ENCODE results near the gene RASSF8.

DNA sequence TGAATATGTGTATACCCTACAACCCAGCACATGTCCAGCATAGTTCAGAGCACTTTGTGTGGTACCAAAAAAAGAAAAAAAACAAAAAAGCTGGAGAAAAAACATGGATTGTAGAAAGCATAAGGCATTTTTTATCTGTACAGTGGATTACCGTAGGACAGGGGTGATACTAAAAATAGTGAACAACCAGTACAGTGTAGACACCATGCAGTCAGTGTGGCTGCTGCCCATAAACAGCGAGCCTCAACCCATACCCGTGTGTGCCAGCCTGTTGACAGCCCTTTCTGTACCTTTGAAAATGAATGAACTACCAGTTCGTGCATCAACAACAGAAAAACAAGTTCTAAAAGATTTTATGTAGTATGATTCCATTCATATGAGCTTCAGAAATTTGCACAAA, 25.1 kb downstream of the RASSF8 start:
- TF ChIP-seq, protein P1, sequence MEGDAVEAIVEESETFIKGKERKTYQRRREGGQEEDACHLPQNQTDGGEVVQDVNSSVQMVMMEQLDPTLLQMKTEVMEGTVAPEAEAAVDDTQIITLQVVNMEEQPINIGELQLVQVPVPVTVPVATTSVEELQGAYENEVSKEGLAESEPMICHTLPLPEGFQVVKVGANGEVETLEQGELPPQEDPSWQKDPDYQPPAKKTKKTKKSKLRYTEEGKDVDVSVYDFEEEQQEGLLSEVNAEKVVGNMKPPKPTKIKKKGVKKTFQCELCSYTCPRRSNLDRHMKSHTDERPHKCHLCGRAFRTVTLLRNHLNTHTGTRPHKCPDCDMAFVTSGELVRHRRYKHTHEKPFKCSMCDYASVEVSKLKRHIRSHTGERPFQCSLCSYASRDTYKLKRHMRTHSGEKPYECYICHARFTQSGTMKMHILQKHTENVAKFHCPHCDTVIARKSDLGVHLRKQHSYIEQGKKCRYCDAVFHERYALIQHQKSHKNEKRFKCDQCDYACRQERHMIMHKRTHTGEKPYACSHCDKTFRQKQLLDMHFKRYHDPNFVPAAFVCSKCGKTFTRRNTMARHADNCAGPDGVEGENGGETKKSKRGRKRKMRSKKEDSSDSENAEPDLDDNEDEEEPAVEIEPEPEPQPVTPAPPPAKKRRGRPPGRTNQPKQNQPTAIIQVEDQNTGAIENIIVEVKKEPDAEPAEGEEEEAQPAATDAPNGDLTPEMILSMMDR (IDR thresholded peaks at IDR 0.05), result no peak
- no peak for TF ChIP-seq POLR2A (IDR thresholded peaks at IDR 0.05)
